ENCODE measurements around the gene RAB11FIP2. TPM values are rescaled to one million over a fixed set of nuclear protein-coding genes. Genes with fewer than 3 reads are reported as not detected.

RAB11FIP2 gene
- total and polyA plus RNA-seq, 2 of the 8 experiments (the other 6 are each of a cell fraction or from before 2014, with no cell fraction given) = 3.1 to 12.7 TPM

GRCh38 chr10:118076705-118077104 is 30.0 kb upstream of the RAB11FIP2 start (continued):
- no peak for TF ChIP-seq TBP (IDR thresholded peaks at IDR 0.05; ENCODE audit: low read depth, low read length)
- no peak for TF ChIP-seq CBX8 (IDR thresholded peaks at IDR 0.05; ENCODE audit: borderline replicate concordance, low read depth, low read length)
- no peak for TF ChIP-seq POLR2A (IDR thresholded peaks at IDR 0.05; ENCODE audit: control extremely low read depth in 1 of 2, low read depth in 2 of 2, low read length in 2 of 2)
- TF ChIP-seq TAF7 (optimal IDR thresholded peaks at IDR 0.05; ENCODE audit: borderline replicate concordance, low read depth, low read length) = no peak
- TF ChIP-seq MAFK (IDR thresholded peaks at IDR 0.05; ENCODE audit: low read depth, low read length) = no peak
